Stimulated activated CD8-positive, alpha-beta memory T cell treated with anti-CD3 and anti-CD28 coated beads, Interleukin-7, amount 100 ng/mL, for 4 hours (primary cell): ENCODE data around the gene ISG20.

ENCODE experiments used
- DNase-seq, 2 donors: peaks; one replicate each; pipeline ENCODE4 v3.0.0-alpha.2; 2020; ENCODE audit warnings: low read depth in 2 of 2

The ISG20 gene

GRCh38 chr15:88654430-88655102 lies 15.8 kb downstream of the ISG20 start:
- no peak for DNase-seq

- DNase-seq = no peak
Measured at GRCh38 chr15:88655103-88655553, 16.3 kb downstream of the ISG20 start.

GRCh38 chr15:88655800-88656488 lies 17.1 kb downstream of the ISG20 start:
- DNase-seq = no peak

GRCh38 chr15:88656760-88657221 lies 18.0 kb downstream of the ISG20 start:
- no peak for DNase-seq

GRCh38 chr15:88657326-88658069 lies 18.7 kb downstream of the ISG20 start:
- DNase-seq = no peak

GRCh38 chr15:88658070-88658965 lies 19.5 kb downstream of the ISG20 start:
- DNase-seq = no peak

- no peak for DNase-seq
Measured at GRCh38 chr15:88658972-88659931, 20.4 kb downstream of the ISG20 start.

GRCh38 chr15:88661041-88661700 lies 22.4 kb downstream of the ISG20 start:
- DNase-seq = no peak

- no peak for DNase-seq
Measured at GRCh38 chr15:88661761-88662556, 23.1 kb downstream of the ISG20 start.

- no peak for DNase-seq
Measured at GRCh38 chr15:88663141-88663621, 24.4 kb downstream of the ISG20 start.

GRCh38 chr15:88664151-88664778 lies 25.4 kb downstream of the ISG20 start:
- peak; percentile 27 to 40 for DNase-seq

GRCh38 chr15:88674661-88675060 lies 35.8 kb downstream of the ISG20 start:
- DNase-seq = no peak

GRCh38 chr15:88678755-88679154 lies 39.9 kb downstream of the ISG20 start:
- DNase-seq = no peak

- no peak for DNase-seq
Measured at GRCh38 chr15:88680241-88681001, 41.6 kb downstream of the ISG20 start.

GRCh38 chr15:88681610-88682221 lies 42.9 kb downstream of the ISG20 start:
- no peak for DNase-seq

GRCh38 chr15:88684345-88684744 lies 45.5 kb downstream of the ISG20 start:
- no peak for DNase-seq

GRCh38 chr15:88686166-88686565 lies 47.4 kb downstream of the ISG20 start:
- no peak for DNase-seq
